ENCODE measurements around the gene L1CAM.

DNA sequence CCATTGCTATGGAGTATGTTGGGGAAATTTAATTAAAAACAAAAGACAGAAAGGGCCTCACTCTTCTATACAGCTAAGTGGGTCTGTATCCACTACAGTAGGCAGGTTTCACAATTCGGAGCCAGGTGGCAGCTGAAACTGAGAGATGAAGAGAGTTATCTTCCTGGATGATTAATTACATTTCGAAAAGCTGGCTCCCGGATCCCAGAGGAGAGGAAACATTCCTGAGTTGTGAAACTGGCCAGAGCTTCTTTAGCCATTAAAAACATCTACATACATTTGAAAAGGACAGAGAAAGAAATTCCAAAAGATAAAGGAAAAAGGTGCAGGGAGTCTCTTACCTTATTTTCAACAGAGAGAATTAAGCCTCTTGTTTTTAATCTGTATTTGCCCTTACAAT is 40.1 kb downstream of the L1CAM start:
- TF ChIP-seq, protein P1, sequence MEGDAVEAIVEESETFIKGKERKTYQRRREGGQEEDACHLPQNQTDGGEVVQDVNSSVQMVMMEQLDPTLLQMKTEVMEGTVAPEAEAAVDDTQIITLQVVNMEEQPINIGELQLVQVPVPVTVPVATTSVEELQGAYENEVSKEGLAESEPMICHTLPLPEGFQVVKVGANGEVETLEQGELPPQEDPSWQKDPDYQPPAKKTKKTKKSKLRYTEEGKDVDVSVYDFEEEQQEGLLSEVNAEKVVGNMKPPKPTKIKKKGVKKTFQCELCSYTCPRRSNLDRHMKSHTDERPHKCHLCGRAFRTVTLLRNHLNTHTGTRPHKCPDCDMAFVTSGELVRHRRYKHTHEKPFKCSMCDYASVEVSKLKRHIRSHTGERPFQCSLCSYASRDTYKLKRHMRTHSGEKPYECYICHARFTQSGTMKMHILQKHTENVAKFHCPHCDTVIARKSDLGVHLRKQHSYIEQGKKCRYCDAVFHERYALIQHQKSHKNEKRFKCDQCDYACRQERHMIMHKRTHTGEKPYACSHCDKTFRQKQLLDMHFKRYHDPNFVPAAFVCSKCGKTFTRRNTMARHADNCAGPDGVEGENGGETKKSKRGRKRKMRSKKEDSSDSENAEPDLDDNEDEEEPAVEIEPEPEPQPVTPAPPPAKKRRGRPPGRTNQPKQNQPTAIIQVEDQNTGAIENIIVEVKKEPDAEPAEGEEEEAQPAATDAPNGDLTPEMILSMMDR (IDR thresholded peaks at IDR 0.05; ENCODE audit: control extremely low read depth in 1 of 3, insufficient read depth in 1 of 3, low read depth in 1 of 3, low read length in 3 of 3), result no peak
- no peak for TF ChIP-seq POLR2A (IDR thresholded peaks at IDR 0.05; ENCODE audit: control extremely low read depth in 1 of 2, low read depth in 2 of 2, low read length in 2 of 2)
- TF ChIP-seq HDAC2 (IDR thresholded peaks at IDR 0.05; ENCODE audit: borderline replicate concordance in 1 of 2, low read depth in 2 of 2, low read length in 2 of 2), result no peak
- no peak for TF ChIP-seq RXRA (IDR thresholded peaks at IDR 0.05; ENCODE audit: insufficient read depth, low read depth, low read length)
- TF ChIP-seq EP300 (IDR thresholded peaks at IDR 0.05; ENCODE audit: borderline replicate concordance in 1 of 2, low read depth in 2 of 2, low read length in 2 of 2), result no peak
- TF ChIP-seq POLR2AphosphoS5 (IDR thresholded peaks at IDR 0.05; ENCODE audit: low read depth, low read length), result no peak
- no peak for TF ChIP-seq GTF2F1 (IDR thresholded peaks at IDR 0.05; ENCODE audit: borderline replicate concordance, low read depth, low read length)
- TF ChIP-seq EZH2 (IDR thresholded peaks at IDR 0.05; ENCODE audit: low read depth, low read length, severe bottlenecking), result no peak
- TF ChIP-seq TAF1 (IDR thresholded peaks at IDR 0.05; ENCODE audit: low read depth, low read length), result no peak
